COR-L47 (cell line): Measurements from ENCODE around the gene GLA.

Experiments used
- DNase-seq: peaks from one replicate; lab custom pipeline; 2025; lab: John Stamatoyannopoulos, UW

GLA gene

GRCh38 chrX:101397779-101398178 lies 9.9 kb downstream of the GLA start:
- no peak for DNase-seq

GRCh38 chrX:101395789-101396188 lies 11.9 kb downstream of the GLA start:
- DNase-seq = no peak

GRCh38 chrX:101394372-101394771 lies 13.4 kb downstream of the GLA start:
- no peak for DNase-seq

DNA sequence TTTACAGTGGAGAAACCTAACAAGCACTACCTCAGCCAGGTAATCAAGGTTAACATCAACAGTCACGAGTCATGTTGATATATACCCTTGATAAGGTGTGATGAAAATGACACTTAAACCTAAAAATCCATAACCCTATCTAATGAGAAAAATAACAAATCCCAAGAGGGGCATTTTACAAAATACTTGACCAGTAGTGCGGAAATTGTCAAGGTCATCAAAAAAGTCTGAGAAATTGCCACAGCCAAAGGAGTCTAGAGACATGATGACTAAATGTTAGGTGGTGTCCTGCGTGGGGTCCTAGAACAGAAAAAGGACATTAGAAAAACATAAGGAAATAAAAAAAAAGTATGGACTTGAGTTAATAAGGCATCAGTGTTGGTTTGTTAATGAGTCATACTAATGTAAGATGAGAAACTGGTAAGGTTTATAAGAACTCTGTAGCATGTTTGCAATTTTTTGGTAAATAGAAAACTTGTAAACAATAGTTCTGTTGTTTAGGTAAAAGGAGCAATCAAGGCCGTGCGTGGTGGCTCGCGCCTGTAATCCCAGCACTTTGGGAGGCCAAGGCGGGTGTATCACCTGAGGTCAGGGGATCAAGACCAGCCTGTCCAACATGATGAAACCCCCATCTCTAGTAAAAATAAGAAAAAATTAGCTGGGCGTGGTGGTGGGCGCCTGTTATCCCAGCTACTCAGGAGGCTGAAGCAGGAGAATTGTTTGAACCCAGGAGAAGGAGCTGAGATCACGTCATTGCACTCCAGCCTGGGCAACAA lies 14.0 kb downstream of the GLA start:
- no peak for DNase-seq

- DNase-seq = no peak
Measured at GRCh38 chrX:101391831-101392230, 15.9 kb downstream of the GLA start.

- peak; percentile 84 for DNase-seq
Measured at GRCh38 chrX:101390664-101391525, 16.8 kb downstream of the GLA start, which contains the start of gene RPL36A. RPL36A (plus strand) TSS chrX:101391011; CDS start chrX:101391044, 33 bp downstream.

DNA sequence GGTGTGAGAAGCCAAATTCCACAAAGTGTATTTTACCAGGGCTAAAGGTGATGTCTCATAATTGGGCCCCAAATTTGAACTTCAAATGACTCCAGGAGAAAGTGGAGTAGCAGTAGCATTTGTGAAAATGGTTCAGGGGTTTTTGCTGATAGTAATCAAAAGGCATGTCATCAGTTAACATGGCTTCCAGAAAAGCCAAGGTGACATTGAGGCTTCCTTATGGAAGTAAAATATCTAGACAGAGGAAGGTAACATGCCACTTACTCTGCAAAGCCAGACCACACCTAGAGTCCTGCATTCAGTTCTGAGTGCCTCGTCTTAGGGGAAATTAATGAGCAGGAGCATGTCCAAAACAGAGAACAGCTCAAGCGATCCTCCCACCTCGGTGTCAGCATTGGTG lies 19.1 kb downstream of the GLA start:
- DNase-seq = no peak

GRCh38 chrX:101386542-101386885 lies 21.2 kb downstream of the GLA start:
- DNase-seq = no peak

GRCh38 chrX:101385795-101386541 lies 21.8 kb downstream of the GLA start, which contains the start of gene BTK:
BTK (minus strand) TSS chrX:101386191; CDS start chrX:101375284, 10,907 bp downstream.
- no peak for DNase-seq

DNA sequence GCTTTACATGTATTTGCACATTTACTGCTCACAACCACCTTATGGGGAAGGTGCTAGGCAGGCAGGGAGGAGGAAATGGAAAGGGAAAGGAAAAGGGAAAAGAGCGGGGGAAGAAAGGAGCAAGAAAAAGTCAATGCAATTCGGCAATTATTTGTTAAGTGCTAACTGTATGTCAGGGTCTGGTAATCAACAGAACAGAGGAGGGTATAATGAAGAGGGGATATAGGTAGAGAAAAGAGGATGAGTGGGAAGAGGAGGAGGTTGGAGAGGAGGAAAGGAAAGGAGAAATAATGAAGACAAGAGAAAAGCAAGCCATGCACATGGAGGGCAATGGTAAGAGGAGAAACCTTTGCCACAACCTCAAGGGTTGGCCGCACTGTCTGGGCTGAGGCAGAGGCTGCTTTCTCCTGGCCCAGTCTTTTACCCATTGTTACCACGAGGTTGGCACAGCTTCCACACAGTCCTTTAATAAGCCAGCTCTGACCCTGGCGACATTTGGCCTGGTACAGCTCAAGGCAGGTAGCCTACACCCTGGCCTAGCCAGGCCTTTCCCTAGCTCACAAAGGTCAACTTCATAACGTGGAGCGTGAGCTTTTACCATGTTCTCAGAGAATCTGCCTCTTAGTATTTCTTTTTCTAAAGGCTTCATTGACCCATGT lies 22.6 kb downstream of the GLA start:
- no peak for DNase-seq

DNA sequence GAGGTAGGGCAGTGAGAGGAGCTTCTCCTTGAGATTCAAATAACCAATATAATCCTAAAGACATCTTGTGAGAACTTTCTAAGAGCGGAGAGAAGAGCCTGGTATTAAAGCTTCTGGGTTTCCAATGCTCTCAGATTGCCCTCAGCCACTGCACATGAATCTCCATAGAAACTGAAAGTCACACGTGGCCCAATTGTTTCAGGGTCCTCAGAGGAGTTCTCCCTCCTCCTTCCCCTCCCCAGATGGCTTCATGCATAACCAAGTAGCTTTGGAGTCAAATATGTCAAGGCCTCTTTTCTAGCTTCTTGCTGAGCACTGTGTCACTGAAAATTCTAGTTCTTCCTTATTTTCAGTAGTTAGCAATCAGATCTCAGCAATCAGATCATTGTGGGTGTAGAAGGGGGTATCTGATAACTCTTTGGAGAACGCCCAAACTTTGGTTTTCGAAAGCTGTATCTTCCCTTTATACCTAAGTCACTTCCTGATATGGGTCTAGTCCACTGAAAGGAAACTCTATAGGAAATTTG lies 24.0 kb downstream of the GLA start:
- DNase-seq = no peak

DNA sequence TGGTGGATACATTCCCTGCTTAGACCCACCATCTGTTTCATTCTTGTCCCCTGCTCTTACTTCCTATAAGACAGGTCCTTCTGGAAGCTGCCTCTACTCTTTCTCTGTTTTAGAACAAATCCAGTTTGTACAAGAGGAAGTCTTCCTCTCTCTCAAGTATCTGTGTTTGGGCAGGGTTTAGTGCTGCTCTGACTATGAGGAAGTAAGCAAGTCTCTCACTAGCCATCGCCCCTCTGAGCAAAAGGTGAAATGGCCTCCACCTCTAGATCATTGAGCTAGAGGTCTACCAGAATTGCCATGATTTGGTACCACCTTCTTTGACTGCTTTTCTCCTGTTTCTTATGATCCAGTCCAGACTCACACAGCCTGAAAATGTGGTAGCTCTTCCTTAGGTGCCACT lies 30.2 kb downstream of the GLA start:
- no peak for DNase-seq

GRCh38 chrX:101370888-101371504 lies 36.7 kb downstream of the GLA start:
- DNase-seq = no peak

- no peak for DNase-seq
Measured at GRCh38 chrX:101369687-101370086, 38.0 kb downstream of the GLA start.

DNA sequence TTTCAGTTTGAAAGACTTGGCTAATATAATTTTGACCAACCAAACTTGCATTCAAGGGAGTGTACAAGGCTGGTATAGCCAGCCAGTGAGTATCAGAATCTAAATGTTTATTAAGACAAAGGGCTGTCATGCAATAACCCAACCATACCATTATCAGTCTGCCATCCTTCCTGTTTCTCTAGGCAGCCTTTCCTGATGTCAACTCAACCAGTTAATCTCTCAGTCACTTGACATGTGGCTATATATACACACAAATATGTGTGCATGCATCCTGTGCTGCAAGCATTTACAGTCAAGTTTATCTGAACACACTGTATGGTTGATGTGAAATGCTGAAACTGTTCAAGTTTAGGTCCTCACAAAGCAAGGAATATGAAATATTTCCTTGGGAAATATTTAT lies 38.9 kb downstream of the GLA start:
- no peak for DNase-seq

DNA sequence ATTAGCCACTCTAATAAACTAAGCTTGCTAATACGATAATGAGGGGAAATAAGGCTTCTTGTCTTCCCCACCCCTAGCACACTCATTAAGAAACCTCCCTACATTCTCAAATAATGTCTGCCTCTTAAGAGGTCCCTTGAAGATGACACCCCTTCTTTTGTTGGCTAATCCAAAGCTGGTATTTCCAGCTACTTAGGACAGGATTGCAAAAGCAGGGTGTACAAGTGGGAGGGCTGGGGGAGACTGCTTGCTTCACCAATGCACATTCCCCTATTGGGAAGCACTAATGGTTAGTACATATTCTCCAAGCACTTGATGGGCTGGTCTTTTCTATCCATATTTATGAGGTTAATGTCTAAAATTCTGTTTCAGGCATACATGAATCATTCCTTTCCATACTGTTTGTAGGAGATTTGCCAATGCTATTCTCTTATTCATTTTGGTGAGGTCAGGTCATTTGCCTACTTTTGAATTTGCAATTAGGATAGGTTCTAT lies 42.4 kb downstream of the GLA start:
- no peak for DNase-seq

GRCh38 chrX:101362757-101363156 lies 45.0 kb downstream of the GLA start:
- no peak for DNase-seq

DNA sequence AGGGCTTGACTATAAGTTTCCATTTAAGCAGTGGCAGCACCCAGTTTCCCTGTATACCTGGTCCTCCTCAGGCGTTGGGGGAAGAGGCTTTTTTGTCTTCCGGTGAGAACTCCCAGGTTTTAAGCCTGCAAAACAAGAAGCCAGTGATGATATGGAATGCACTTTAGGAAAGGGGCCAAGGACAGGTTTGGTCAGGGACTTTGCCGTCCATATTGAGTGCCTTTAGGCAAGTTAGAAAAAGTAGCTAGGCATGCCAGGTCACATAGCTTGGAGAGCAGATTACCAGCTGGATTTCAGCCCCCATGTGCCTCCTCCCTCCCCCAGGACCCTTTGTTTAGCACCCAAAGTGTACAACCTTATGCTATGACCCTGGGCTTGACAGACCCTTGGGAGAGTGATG lies 45.6 kb downstream of the GLA start:
- no peak for DNase-seq

GRCh38 chrX:101360390-101360789 lies 47.3 kb downstream of the GLA start:
- DNase-seq = no peak

DNA sequence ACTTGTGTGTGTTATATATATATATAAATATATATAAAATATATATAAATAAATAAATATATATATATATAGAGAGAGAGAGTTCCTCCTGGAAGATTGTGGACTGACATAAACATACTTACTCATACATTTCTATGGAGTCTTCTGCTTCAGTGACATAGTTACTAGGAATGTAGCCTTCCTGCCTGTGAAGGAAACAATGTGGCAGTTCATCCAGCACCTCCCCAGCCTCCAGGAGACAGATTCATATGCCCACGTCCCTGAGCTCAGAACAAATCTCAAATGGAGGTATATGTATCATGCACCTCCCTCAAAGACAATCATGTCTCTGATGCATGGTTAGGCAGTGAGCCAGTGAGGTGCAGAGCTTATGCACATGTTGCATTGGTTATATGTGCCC lies 47.8 kb downstream of the GLA start:
- no peak for DNase-seq

GRCh38 chrX:101357166-101357795 lies 50.4 kb downstream of the GLA start:
- DNase-seq = no peak
